HG03457 (cell line): ENCODE data around the gene AFF4.

Experiments used
- ATAC-seq: cut with Tn5 transposase; IDR thresholded peaks from one replicate; pipeline ENCODE4 v1.9.1; 2021; ENCODE audit warnings: moderate number of reproducible peaks; ENCODE audit not compliant: unreplicated experiment

The AFF4 gene

GRCh38 chr5:132887283-132887682 lies 76.2 kb downstream of the AFF4 start:
- ATAC-seq = no peak

- no peak for ATAC-seq
These were observed 77.2 kb downstream of the AFF4 start for GRCh38 chr5:132886064-132886823.

GRCh38 chr5:132884548-132884947 lies 78.9 kb downstream of the AFF4 start:
- no peak for ATAC-seq

GRCh38 chr5:132883261-132883834 lies 80.1 kb downstream of the AFF4 start:
- no peak for ATAC-seq

GRCh38 chr5:132877938-132878337 lies 85.5 kb downstream of the AFF4 start:
- no peak for ATAC-seq

GRCh38 chr5:132877466-132877865 lies 86.0 kb downstream of the AFF4 start:
- no peak for ATAC-seq

GRCh38 chr5:132876020-132876759 lies 87.2 kb downstream of the AFF4 start:
- ATAC-seq = no peak

GRCh38 chr5:132873930-132874271 lies 89.5 kb downstream of the AFF4 start:
- no peak for ATAC-seq

GRCh38 chr5:132873119-132873929 lies 90.1 kb downstream of the AFF4 start, which contains the start of gene LEAP2:
Gene LEAP2 (plus strand): TSS chr5:132873668. CDS start chr5:132873695, 27 bp downstream.
- no peak for ATAC-seq

GRCh38 chr5:132872788-132873118 lies 90.7 kb downstream of the AFF4 start:
- no peak for ATAC-seq

GRCh38 chr5:132871459-132872284 lies 91.8 kb downstream of the AFF4 start:
- no peak for ATAC-seq

- ATAC-seq = no peak
These were observed 92.6 kb downstream of the AFF4 start for GRCh38 chr5:132870801-132871200.

- ATAC-seq = no peak
These were observed 94.7 kb downstream of the AFF4 start for GRCh38 chr5:132868754-132869153.

- ATAC-seq = peak; percentile 1
These were observed 96.4 kb downstream of the AFF4 start for GRCh38 chr5:132867046-132867451.

- ATAC-seq = peak; percentile 99
These were observed 96.9 kb downstream of the AFF4 start, which contains the start of the genes GDF9 and UQCRQ for GRCh38 chr5:132866342-132867045. Gene GDF9 (minus strand): TSS chr5:132866469. CDS start chr5:132864533, 1,936 bp downstream. Gene UQCRQ (plus strand): TSS chr5:132866642. CDS start chr5:132866882, 240 bp downstream.

- no peak for ATAC-seq
These were observed 97.6 kb downstream of the AFF4 start for GRCh38 chr5:132865668-132866341.

GRCh38 chr5:132860742-132861141 lies 102.7 kb downstream of the AFF4 start:
- no peak for ATAC-seq

- no peak for ATAC-seq
These were observed 103.5 kb downstream of the AFF4 start for GRCh38 chr5:132859889-132860437.

- no peak for ATAC-seq
These were observed 107.4 kb downstream of the AFF4 start for GRCh38 chr5:132856011-132856410.
